Dermis microvascular lymphatic vessel endothelial cell (primary cell): ENCODE results near the gene FES. TPM values are rescaled to one million over a fixed set of nuclear protein-coding genes. Genes with fewer than 3 reads are reported as not detected.
A peak's percentile ranks its signal among the peaks of the same experiment; 100 is the strongest.
"Not testable (repeated sequence)": the region's sequence is repeated elsewhere in the genome, so short reads cannot be mapped to it uniquely, and the experiment has no call there.

Source experiments
- DNase-seq, 2 donors: peaks; one replicate each; pipeline versions ENCODE4 v3.0.0 to v3.0.0-alpha.2; 2010; ENCODE audit warnings: low read depth in 2 of 2
- total RNA-seq: library from RNA; depleted of rRNA; stranded (reverse); fragments of >200 nt; gene quantifications from 2 replicates; pipeline ENCODE4 v1.2.1, GENCODE V29; 2014

The FES gene
- total RNA-seq, 1 donor from 2014 or later: 55.7 TPM

DNA sequence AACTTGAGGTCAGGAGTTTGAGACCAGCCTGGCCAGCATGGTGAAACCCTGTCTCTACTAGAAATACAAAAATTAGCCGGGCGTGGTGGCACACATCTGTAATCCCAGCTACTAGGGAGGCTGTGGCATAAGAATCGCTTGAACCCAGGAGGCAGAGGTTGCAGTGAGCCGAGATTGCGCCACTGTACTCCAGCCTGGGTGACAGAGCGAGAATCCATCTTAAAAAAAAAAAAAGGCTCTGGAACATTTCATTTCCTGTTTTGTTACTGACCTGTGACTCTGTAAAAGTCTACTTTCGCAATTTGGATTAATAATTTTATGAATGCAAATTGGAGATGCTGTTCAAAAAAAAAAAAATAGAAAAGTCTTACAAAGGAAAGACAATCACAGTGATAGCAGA, 43.8 kb downstream of the FES start:
- not testable (repeated sequence) for DNase-seq

DNA sequence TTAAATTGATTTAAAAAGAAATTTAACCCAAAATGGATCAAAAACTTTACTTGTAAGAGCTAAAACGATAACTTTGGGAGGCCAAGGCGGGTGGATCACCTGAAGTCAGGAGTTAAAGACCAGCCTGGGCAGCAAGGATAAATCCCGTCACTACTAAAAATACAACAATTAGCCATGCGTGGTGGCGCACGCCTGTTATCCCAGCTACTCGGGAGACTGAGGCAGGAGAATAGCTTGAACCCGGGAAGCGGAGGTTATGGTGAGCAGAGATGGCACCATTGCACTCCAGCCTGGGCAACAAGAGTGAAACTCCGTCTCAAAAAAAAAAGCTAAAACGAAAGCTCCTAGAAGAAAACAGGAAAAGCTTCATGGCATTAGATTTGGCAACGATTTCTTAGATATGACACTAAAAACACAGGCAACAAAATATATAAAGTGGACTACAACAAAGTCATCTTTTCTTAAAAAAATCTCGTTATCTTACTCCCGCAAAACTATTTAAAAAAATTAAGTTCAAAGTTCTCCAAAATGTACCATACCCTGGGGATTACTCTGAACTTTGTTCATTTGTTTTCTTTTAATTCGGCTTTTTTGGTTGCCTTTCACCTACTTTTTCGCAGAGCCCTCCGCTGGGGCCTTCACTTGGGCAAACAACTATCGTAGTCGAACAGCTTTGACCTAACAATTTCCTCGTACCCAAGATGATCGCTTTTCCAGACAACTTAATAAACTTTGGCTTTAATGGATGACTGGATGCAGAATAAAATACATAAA, 45.1 kb downstream of the FES start:
- DNase-seq: no peak

DNA sequence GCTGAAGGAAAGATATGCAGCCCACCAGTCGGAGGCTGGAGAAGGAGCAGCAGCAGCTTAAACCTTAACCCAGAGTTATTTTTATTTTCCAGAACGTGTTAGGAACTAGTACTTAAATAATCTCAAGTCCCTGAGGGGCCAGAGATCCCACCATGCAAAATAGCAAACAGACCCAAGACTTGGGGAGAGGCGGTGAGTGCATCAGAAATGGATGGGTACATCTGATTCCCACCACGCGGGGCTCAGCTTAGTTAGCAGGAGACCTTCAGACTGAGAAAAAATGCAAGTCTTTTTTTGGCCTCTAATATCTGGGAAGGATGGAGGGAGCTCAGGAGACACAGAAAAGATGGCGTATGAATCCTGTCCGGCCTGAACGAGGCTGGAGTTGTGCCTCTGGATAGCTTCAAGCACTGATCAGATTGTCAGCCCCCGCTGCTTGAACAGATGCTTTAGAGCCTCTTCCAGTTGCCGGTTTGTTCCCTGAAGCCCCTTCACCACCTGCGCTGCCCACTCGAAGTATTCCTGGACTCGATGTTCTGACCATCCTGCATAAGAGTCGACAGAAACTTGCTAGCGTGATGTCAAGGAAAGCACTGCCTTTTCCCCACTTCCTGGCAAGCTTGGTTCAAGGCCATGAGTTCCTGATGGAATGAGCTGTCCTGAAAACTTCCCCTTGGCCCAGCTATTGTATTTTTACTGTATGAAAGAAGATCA, 46.7 kb downstream of the FES start:
- peak in 1 of 2 donors; percentile 51 for DNase-seq

DNA sequence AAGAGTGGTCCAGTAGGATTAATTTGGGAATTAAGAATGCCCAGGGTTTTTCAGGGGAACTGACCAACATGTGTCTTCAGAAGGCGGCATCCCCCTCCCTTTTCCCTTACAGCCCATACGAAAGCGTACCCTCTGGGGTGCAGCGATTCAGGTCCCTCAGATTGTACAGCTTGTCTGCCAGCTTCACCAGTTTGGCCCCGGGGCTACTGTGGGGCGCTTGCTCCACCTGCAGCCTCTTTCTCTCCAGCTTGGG, 47.2 kb downstream of the FES start:
- DNase-seq: no peak

DNA sequence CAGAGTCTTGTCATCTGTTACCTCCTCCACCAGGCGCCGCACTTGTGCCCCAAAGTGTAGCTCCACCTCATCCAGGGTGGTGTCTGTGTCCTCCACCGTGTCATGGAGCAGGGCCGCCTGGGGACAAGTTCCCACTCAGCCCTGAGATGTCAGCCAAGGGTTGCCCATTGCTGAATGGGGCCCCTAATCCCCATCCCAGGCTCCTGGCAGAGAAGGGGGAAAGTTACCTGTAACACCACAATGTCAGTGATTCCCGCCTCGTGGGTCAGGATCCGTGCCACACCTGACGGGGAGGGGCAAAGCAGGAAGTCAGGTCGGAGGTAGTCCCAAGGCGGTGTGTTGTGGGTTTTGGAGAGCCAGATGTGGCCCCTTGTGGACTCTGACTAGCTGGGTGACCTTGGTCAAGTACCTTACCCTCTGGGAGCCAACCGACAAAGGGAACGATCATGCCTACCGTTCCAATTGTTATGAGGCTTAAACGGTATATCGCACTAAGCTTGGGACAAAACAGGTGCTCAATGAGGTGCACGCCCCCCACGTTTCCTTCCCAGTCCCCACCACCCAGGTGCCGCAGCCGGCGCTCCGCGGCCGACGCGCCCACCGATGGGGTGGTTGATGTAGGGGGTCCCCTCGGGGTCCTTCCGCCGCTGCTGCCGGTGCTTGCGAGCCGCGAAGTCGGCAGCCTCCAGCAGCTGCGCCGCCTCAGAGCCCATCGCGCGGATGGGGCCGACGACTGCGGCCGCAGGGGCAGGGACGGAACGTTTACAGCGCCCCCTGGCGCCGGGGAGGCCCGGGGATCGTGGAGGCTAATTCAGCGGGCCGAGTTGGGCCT, 47.7 kb downstream of the FES start, which contains the start of gene HDDC3:
Gene HDDC3 (minus strand): TSS at position 722 of the 832 bp plus-strand sequence. CDS start 9 bp downstream, at position 713.
- DNase-seq: peak; percentile 55 to 82

DNA sequence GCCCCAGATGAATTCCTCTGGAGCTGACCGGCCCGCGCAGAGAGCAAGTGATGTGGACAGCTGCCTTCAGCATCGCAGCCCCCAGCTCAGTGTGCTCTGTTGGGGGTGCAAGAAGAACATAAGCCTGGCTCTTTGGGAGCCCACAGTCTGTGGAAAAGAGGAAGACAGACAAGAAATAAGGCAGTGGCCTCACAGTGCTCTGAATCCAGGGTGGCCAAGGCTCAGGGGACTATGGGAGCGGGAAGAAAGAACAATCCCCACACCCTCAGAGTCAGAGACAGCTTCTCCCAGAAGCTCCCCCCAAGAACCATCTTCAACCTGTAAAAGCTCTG, 48.3 kb downstream of the FES start:
- no peak for DNase-seq

DNA sequence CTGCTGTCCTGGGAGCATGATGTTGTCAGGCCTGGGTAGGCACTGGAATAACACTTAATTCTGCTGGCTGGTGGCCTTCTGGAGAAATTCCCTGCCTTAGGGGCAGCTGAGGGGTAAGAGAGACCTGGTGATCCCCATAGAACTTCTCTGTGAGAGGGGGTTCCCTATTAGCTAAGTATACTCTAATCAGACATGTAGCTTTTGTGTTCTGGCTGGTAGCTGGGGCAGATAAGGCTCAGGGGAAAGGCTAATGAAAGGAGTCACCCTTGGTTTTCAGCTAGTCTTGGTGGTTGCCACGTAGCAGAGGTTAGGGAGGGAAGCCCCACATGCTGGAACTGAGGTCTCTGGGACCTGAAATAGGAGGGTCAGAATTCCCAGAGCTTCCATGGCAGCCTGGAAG, 49.0 kb downstream of the FES start:
- no peak for DNase-seq

DNA sequence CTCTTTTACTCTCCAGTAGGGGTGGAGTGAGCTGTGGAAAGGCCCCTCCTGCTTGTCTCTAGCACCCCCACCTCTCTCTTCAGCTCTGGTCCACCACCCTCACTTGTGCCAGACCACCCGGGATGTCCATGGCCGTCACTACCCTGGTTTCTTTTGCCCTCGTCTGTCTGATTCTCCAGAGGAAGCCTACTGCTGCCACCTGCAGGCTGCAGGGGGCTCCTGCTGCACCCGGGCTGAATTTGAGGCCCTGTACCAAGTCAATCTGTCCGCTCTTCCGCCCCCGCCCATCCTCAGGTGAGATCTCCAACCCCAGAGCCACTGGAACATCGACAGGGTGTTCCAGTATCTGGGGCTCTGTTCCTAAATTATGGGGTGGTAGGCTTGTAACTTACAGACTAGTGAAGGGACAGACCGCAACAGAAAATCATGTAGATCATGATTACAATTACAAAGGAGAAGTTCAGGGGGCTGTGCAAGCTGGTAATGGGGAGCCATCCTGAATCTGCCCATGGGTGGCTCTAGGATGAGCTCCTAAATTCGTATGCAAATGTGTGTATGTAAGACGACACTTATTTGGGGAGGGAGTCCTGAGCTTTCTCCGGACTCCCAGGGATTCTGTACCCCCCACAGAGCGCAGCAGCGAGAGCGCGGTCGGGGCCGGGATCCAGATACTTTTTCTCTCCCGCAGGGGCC, 50.1 kb downstream of the FES start:
- peak; percentile 58 to 80 for DNase-seq

DNA sequence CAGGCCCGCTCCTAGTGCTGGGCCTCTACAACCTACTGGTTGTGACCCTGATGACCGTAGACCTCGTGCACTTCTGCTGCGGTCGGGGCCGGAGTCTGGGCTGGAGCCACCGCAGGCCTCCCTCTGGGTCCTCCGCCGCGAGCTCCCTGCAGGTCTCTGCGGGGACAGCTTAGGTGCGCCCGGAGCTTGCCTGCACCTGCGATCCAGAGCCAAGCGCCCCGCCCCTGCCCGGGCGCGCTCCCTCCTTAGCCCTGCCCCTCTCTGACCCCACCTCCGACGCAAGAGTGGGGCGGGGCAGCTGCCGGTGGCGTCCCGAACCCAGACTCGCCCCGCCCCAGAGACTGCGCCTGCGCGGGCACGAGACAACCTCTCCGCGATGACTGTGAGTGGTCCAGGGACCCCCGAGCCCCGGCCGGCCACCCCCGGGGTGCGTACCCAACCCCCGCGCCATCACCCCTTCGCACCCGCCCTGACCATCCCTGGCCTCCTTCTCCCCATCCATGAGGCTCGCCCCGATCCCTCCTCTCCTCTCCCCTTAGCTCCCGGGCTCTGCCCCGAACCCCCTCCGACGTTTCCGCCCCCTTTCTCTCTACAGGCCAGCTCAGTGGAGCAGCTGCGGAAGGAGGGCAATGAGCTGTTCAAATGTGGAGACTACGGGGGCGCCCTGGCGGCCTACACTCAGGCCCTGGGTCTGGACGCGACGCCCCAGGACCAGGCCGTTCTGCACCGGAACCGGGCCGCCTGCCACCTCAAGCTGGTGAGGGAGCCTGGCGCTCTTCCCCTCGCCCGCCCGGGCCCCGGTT, 50.8 kb downstream of the FES start, which contains the start of gene UNC45A:
Gene UNC45A (plus strand): TSS at position 337 of the 803 bp plus-strand sequence. CDS start 40 bp downstream, at position 377.
- DNase-seq: peak; percentile 18 to 82

DNA sequence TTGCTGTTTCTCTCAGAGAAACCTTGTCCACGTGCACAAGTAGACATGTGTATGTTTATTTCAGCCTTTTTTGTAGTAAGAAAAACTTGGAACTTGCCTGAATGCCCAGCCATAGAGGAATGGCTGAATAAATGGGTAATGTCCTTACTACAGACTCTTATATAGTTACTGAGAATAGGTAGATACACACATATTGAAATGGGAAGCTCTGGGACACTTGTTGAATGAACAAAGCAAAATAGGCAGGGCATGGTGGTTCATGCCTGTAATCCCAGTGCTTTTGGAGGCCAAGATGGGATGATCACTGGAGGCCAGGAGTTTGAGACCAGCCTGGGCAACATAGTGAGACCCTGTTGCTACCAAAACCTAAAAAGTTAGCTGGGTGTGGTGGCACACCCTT, 52.5 kb downstream of the FES start:
- no peak for DNase-seq

DNA sequence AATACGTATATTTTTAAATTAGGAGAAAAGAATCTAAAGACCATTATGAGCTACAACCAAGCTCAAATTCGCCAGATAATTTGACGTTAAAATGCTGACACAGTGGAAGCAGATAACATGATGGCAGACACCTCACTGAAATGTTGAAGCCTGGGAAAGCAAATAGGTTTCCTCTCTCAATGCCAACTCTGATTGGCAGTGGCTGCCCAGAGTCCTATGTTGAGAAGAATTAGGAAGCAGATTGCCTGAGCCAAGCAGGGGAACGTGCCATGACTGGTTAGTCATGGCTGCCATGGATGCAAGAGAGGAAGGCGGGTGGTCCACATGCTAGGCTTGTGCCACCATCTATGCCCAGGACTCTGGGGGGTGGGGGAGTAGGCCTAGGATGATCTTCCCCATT, 54.0 kb downstream of the FES start:
- DNase-seq: no peak

DNA sequence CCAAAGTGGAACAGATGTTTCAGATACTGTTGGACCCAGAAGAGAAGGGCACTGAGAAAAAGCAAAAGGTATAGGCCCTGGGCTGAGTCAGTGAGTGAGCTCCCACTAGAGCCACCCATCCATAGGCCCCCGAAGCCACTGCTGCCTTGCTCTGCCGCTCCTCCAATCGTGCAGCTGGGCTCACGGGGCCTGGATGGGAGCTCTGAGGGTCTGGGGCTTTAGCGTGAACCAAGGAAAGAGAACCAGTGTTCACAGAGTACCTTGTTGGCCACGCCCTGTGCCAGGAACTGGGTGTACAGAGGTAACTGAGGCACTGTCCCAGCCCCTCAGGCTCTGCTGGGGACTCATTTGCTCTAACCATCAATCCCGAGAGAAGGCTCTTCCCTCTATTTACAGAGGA, 55.5 kb downstream of the FES start:
- DNase-seq: no peak

DNA sequence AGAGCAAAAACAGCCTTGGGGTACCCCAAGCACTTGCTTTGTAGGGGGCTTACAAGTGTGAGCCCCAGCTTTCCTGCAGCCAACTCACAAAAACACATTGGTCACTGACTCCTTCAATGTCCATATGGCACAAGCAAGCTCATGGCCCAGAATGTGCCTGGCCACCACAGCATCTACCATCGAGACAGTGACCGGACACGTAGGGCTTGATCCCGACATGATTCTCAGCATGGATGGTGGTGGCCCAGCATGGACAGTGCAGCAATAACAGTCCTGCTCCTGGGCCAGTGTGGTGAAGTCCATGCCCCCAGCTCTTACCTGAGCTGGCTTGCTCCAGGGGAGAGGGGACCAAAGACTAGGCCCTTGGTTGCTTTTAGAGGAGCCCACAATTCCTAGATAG, 56.7 kb downstream of the FES start:
- DNase-seq: no peak

DNA sequence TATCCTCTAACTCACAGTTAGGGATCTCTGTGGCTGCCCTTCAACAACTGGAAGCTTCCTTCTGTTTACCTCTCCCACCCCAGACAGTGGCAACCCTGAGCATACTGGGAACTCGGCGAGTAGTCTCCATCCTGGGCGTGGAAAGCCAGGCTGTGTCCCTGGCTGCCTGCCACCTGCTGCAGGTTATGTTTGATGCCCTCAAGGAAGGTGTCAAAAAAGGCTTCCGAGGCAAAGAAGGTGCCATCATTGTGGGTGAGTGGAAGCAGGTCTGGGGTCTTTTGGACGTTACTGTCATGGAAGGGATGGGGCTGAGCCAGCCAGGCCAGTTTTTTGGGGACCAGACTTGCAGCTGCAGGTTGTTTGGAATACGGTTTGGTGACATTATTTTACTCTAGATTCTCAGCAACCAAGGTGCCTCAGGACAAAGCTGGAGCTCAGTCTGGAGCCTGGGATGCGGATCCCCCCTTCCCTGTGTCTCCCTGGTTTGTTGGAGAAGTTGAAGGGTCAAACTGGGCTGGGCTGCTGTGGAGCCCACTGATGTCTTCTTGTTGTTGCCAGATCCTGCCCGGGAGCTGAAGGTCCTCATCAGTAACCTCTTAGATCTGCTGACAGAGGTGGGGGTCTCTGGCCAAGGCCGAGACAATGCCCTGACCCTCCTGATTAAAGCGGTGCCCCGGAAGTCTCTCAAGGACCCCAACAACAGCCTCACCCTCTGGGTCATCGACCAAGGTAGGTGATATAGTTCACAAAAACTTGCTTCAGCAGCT, 58.2 kb downstream of the FES start:
- no peak for DNase-seq

DNA sequence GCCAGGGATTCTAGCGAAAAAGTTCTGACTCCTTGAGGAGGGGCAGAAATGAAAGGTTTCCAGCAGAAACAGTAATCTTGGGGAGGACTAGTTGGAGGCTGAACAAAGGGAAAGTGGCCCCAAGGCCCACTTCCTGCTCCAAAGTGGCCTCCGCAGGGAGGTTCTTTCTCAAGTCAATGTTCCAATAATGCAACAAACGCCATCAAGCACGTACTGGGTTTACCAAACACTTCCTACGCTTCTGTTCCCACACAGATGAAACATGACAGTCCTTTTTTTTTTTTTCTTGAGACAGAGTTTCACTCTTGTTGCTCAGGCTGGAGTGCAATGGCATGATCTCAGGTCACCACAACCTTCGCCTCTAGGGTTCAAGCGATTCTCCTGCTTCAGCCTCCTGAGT, 60.8 kb downstream of the FES start:
- DNase-seq: no peak

Other genes starting within 250 kb of the FES start
- gene BLM, start 167.2 kb upstream of the FES start, total RNA-seq: 3.0 and 5.1 TPM in 2 replicates
- 39.8 and 81.7 TPM in 2 replicates for gene FURIN, start 15.9 kb upstream of the FES start, total RNA-seq
- gene MAN2A2, start 18.8 kb downstream of the FES start, total RNA-seq: 13.6 and 24.4 TPM in 2 replicates
- gene HDDC3, start 48.0 kb downstream of the FES start, total RNA-seq: 9.5 and 10.2 TPM in 2 replicates
- gene UNC45A, start 50.8 kb downstream of the FES start, total RNA-seq: 96.8 and 112 TPM in 2 replicates
- 5.1 and 6.5 TPM in 2 replicates for gene RCCD1, start 70.4 kb downstream of the FES start, total RNA-seq
- 40.8 and 108 TPM in 2 replicates for gene PRC1, start 110.0 kb downstream of the FES start, total RNA-seq
- gene VPS33B, start 138.1 kb downstream of the FES start, total RNA-seq: 7.8 and 11.3 TPM in 2 replicates
- gene SV2B, start 215.8 kb downstream of the FES start, total RNA-seq: 0.64 and 2.0 TPM in 2 replicates